Endothelial cell (in vitro differentiated cells): ENCODE results near the gene BATF3. TPM values are rescaled to one million over a fixed set of nuclear protein-coding genes. Genes with fewer than 3 reads are reported as not detected.

Experiments
- DNase-seq: peaks from one replicate; pipeline ENCODE4 v3.0.0; 2021; ENCODE audit warnings: low spot score
- H3K27ac Mint-ChIP-seq: one replicate; pipeline ENCODE4 v1.8.0; 2021; ENCODE audit warnings: mixed read lengths, inconsistent platforms; ENCODE audit not compliant: unreplicated experiment
- H3K27me3 Mint-ChIP-seq: one replicate; pipeline ENCODE4 v1.8.0; 2021; ENCODE audit warnings: mild to moderate bottlenecking, moderate library complexity, mixed read lengths, inconsistent platforms; ENCODE audit not compliant: unreplicated experiment
- H3K36me3 Mint-ChIP-seq: one replicate; pipeline ENCODE4 v1.8.0; 2021; ENCODE audit warnings: mild to moderate bottlenecking, low read depth, mixed read lengths, inconsistent platforms; ENCODE audit not compliant: unreplicated experiment
- H3K4me1 Mint-ChIP-seq: one replicate; pipeline ENCODE4 v1.8.0; 2021; ENCODE audit warnings: mild to moderate bottlenecking, mixed read lengths, inconsistent platforms; ENCODE audit not compliant: unreplicated experiment
- H3K4me3 Mint-ChIP-seq: one replicate; pipeline ENCODE4 v1.8.0; 2021; ENCODE audit warnings: mild to moderate bottlenecking, mixed read lengths, inconsistent platforms; ENCODE audit not compliant: unreplicated experiment
- H3K9me3 Mint-ChIP-seq: one replicate; pipeline ENCODE4 v1.8.0; 2021; ENCODE audit warnings: mixed read lengths, inconsistent platforms; ENCODE audit not compliant: unreplicated experiment
- CTCF ChIP-seq: fragments of 200-600 bp; sonication (generic); IDR thresholded peaks from one replicate; pipeline ENCODE4 v1.5.0; 2021; ENCODE audit warnings: antibody characterized with exemption; ENCODE audit not compliant: unreplicated experiment
- total RNA-seq: library from RNA; stranded (reverse); fragmentation: NEBNext Ultra II Directional; extraction: Animal tissue kit (Norgen Biotek cat#: 25700); gene quantifications from one replicate; pipeline ENCODE4 v1.2.1, GENCODE V29; 2021; ENCODE audit not compliant: unreplicated experiment

BATF3 gene
- total RNA-seq, 1 donor from 2014 or later, result 0.54 TPM

GRCh38 chr1:212637902-212638301 lies 61.7 kb downstream of the BATF3 start:
- TF ChIP-seq CTCF, result no peak
- Mint-ChIP-seq H3K36me3 (peaks cover 4% of the 10 kb centered on the region), H3K27ac (no peak overlapping the region), H3K4me1 (peaks cover 14% of the 10 kb centered on the region), H3K9me3 (no peaks in the 10 kb centered on the region), H3K4me3 (no peak overlapping the region), H3K27me3 (peaks cover 4% of the 10 kb centered on the region)
- no peak for DNase-seq

Other genes with a start within 250 kb of the BATF3 start
- gene ATF3, start 91.1 kb downstream of the BATF3 start, total RNA-seq, result 1.8 TPM
- 33.0 TPM for gene NSL1, start 91.9 kb upstream of the BATF3 start, total RNA-seq
- 9.9 TPM for gene TATDN3, start 92.1 kb upstream of the BATF3 start, total RNA-seq
- gene SPATA45, start 147.8 kb upstream of the BATF3 start, total RNA-seq, result 0.82 TPM
- 18.4 TPM for gene FLVCR1, start 158.4 kb upstream of the BATF3 start, total RNA-seq